A549 (cell line): Measurements from ENCODE around the gene SLC6A4.

Experiments used
- CEBPB ChIP-seq, 2 experiments: fragments of >200 bp in 1 of 2; sonication (Bioruptor Twin) in 1 of 2; formaldehyde crosslinking in 1 of 2; IDR thresholded peaks; 2 replicates each; pipeline ENCODE4 v1.6.1; 2012 to 2016
- CHD2 ChIP-seq: fragments of 150-350 bp; IDR thresholded peaks from 2 replicates; pipeline ENCODE4 v1.6.1; 2014; ENCODE audit warnings: low read length; ENCODE audit not compliant: partially characterized antibody
- EP300 ChIP-seq, 2 experiments: fragments of >200 bp; sonication (Bioruptor Twin); formaldehyde crosslinking; IDR thresholded peaks; 2 replicates in 1 of 2; 3 replicates in 1 of 2; pipeline ENCODE4 v1.6.1; 2016 to 2017
- JUN ChIP-seq, 2 experiments: fragments of >200 bp; sonication (Bioruptor Twin); formaldehyde crosslinking; IDR thresholded peaks; 2 replicates in 1 of 2; 3 replicates in 1 of 2; pipeline ENCODE4 v1.6.1; 2016 to 2017
- JUNB ChIP-seq: fragments of >200 bp; sonication (Bioruptor Twin); formaldehyde crosslinking; IDR thresholded peaks from 2 replicates; pipeline ENCODE4 v1.6.1; 2016
- KDM1A ChIP-seq: fragments of 200-600 bp; sonication (generic); IDR thresholded peaks from 2 replicates; pipeline ENCODE4 v1.6.1; 2016; ENCODE audit warnings: low read depth, mild to moderate bottlenecking
- KDM5A ChIP-seq: fragments of 200-600 bp; sonication (generic); IDR thresholded peaks from 2 replicates; pipeline ENCODE4 v1.6.1; 2016; ENCODE audit warnings: antibody characterized with exemption, mild to moderate bottlenecking
- MAX ChIP-seq: IDR thresholded peaks from 2 replicates; pipeline ENCODE4 v1.6.1; 2012
- POLR2A ChIP-seq: IDR thresholded peaks from 2 replicates; pipeline ENCODE4 v1.6.1; 2012; ENCODE audit warnings: mild to moderate bottlenecking, low read length
- RAD21 ChIP-seq, 2 experiments: fragments of >200 bp in 1 of 2; sonication (Bioruptor Twin) in 1 of 2; formaldehyde crosslinking in 1 of 2; IDR thresholded peaks in 1 of 2; conservative IDR thresholded peaks in 1 of 2; 2 replicates in 1 of 2; 3 replicates in 1 of 2; pipeline ENCODE4 v1.6.1; 2012 to 2018; ENCODE audit warnings: inconsistent platforms in 1 of 2
- RFX5 ChIP-seq: fragments of 450-650 bp; IDR thresholded peaks from 2 replicates; pipeline ENCODE4 v1.7.1; 2014; ENCODE audit warnings: antibody characterized with exemption, mild to moderate bottlenecking, moderate library complexity
- SREBF2 ChIP-seq: fragments of 450-650 bp; IDR thresholded peaks from 2 replicates; pipeline ENCODE4 v1.6.1; 2014; ENCODE audit warnings: mild to moderate bottlenecking, moderate library complexity
- TF ChIP-seq, protein P1 (sequence below): fragments of >200 bp; sonication (Bioruptor Twin); formaldehyde crosslinking; IDR thresholded peaks from 3 replicates; pipeline ENCODE4 v1.5.1; 2016
- TF ChIP-seq, protein P2 (sequence below): fragments of 200-600 bp; sonication (generic); IDR thresholded peaks from 2 replicates; pipeline ENCODE4 v1.6.1; 2016; ENCODE audit warnings: antibody characterized with exemption, mild to moderate bottlenecking, moderate library complexity

DNA sequence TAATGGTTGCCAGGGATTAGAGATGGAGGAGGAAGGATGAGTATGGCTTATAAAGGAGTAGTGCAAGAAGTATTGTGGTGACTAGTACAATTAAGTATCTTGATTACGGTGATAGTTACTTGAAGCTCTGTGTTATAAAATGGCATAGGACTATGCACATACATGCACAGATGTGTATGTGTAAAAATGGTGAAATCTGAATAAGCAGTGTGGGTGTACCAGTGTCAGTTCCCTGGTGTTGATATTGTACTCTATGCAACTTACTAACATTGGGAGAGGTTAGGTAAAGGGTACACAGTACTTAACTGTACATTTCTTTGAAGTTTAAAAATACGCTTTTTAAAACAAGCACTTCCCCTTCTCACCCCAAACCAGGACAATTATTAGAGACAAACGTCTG, 70.3 kb downstream of the SLC6A4 start:
- no peak for TF ChIP-seq POLR2A
- no peak for TF ChIP-seq MAX
- TF ChIP-seq RAD21 (conservative IDR thresholded peaks at IDR 0.05 in 1 of 2, IDR thresholded peaks at IDR 0.05 in 1 of 2): no peak
- TF ChIP-seq, protein P1, sequence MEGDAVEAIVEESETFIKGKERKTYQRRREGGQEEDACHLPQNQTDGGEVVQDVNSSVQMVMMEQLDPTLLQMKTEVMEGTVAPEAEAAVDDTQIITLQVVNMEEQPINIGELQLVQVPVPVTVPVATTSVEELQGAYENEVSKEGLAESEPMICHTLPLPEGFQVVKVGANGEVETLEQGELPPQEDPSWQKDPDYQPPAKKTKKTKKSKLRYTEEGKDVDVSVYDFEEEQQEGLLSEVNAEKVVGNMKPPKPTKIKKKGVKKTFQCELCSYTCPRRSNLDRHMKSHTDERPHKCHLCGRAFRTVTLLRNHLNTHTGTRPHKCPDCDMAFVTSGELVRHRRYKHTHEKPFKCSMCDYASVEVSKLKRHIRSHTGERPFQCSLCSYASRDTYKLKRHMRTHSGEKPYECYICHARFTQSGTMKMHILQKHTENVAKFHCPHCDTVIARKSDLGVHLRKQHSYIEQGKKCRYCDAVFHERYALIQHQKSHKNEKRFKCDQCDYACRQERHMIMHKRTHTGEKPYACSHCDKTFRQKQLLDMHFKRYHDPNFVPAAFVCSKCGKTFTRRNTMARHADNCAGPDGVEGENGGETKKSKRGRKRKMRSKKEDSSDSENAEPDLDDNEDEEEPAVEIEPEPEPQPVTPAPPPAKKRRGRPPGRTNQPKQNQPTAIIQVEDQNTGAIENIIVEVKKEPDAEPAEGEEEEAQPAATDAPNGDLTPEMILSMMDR: no peak
- no peak for TF ChIP-seq EP300 (IDR thresholded peaks at IDR 0.05)
- TF ChIP-seq JUN (IDR thresholded peaks at IDR 0.05): no peak
- TF ChIP-seq SREBF2: no peak
- no peak for TF ChIP-seq CEBPB (IDR thresholded peaks at IDR 0.05)
- no peak for TF ChIP-seq KDM5A
- no peak for TF ChIP-seq RFX5
- TF ChIP-seq CHD2: no peak
- TF ChIP-seq KDM1A: no peak
- TF ChIP-seq, protein P2, sequence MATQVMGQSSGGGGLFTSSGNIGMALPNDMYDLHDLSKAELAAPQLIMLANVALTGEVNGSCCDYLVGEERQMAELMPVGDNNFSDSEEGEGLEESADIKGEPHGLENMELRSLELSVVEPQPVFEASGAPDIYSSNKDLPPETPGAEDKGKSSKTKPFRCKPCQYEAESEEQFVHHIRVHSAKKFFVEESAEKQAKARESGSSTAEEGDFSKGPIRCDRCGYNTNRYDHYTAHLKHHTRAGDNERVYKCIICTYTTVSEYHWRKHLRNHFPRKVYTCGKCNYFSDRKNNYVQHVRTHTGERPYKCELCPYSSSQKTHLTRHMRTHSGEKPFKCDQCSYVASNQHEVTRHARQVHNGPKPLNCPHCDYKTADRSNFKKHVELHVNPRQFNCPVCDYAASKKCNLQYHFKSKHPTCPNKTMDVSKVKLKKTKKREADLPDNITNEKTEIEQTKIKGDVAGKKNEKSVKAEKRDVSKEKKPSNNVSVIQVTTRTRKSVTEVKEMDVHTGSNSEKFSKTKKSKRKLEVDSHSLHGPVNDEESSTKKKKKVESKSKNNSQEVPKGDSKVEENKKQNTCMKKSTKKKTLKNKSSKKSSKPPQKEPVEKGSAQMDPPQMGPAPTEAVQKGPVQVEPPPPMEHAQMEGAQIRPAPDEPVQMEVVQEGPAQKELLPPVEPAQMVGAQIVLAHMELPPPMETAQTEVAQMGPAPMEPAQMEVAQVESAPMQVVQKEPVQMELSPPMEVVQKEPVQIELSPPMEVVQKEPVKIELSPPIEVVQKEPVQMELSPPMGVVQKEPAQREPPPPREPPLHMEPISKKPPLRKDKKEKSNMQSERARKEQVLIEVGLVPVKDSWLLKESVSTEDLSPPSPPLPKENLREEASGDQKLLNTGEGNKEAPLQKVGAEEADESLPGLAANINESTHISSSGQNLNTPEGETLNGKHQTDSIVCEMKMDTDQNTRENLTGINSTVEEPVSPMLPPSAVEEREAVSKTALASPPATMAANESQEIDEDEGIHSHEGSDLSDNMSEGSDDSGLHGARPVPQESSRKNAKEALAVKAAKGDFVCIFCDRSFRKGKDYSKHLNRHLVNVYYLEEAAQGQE: no peak
- no peak for TF ChIP-seq JUNB
